Myocyte (in vitro differentiated cells): ENCODE results near the gene PFKFB4. TPM values are rescaled to one million over a fixed set of nuclear protein-coding genes. Genes with fewer than 3 reads are reported as not detected.
"Not testable (repeated sequence)": the region's sequence is repeated elsewhere in the genome, so short reads cannot be mapped to it uniquely, and the experiment has no call there.

ENCODE experiments used
- DNase-seq: peaks from one replicate; pipeline ENCODE4 v3.0.0-alpha.2; 2012; ENCODE audit warnings: low read depth
- total RNA-seq: library from RNA; depleted of rRNA; stranded (reverse); fragments of >200 nt; gene quantifications from 2 replicates; pipeline ENCODE4 v1.2.3, GENCODE V29; 2014

Gene PFKFB4
- total RNA-seq, 1 donor from 2014 or later = 8.1 TPM

- no peak for DNase-seq
These were observed 54.5 kb downstream of the PFKFB4 start for GRCh38 chr3:48502121-48502520.

GRCh38 chr3:48501196-48501595 lies 55.4 kb downstream of the PFKFB4 start:
- DNase-seq = no peak

GRCh38 chr3:48500656-48501055 lies 55.9 kb downstream of the PFKFB4 start:
- no peak for DNase-seq

GRCh38 chr3:48493203-48493501 lies 63.5 kb downstream of the PFKFB4 start:
- no peak for DNase-seq

GRCh38 chr3:48492461-48493202 lies 64.0 kb downstream of the PFKFB4 start:
- DNase-seq = no peak

- no peak for DNase-seq
These were observed 69.7 kb downstream of the PFKFB4 start for GRCh38 chr3:48486952-48487351.

- not testable (repeated sequence) for DNase-seq
These were observed 73.8 kb downstream of the PFKFB4 start for GRCh38 chr3:48482822-48483221.

GRCh38 chr3:48480891-48481290 lies 75.7 kb downstream of the PFKFB4 start:
- DNase-seq = not testable (repeated sequence)

- peak; percentile 30 for DNase-seq
These were observed 77.7 kb downstream of the PFKFB4 start for GRCh38 chr3:48478626-48479555.

GRCh38 chr3:48477959-48478520 lies 78.6 kb downstream of the PFKFB4 start:
- DNase-seq = no peak

GRCh38 chr3:48476426-48477053 lies 80.1 kb downstream of the PFKFB4 start:
- no peak for DNase-seq

GRCh38 chr3:48475188-48475587 lies 81.4 kb downstream of the PFKFB4 start:
- DNase-seq = no peak

GRCh38 chr3:48474619-48475018 lies 82.0 kb downstream of the PFKFB4 start:
- no peak for DNase-seq

GRCh38 chr3:48474031-48474430 lies 82.6 kb downstream of the PFKFB4 start:
- not testable (repeated sequence) for DNase-seq

GRCh38 chr3:48473617-48473952 lies 83.0 kb downstream of the PFKFB4 start:
- DNase-seq = no peak

- peak; percentile 89 for DNase-seq
These were observed 83.5 kb downstream of the PFKFB4 start for GRCh38 chr3:48472923-48473616.

- DNase-seq = no peak
These were observed 84.0 kb downstream of the PFKFB4 start for GRCh38 chr3:48472673-48472922.

- DNase-seq = no peak
These were observed 86.3 kb downstream of the PFKFB4 start for GRCh38 chr3:48470286-48470685.

GRCh38 chr3:48469046-48469915 lies 87.3 kb downstream of the PFKFB4 start:
- no peak for DNase-seq

GRCh38 chr3:48468329-48468731 lies 88.3 kb downstream of the PFKFB4 start:
- no peak for DNase-seq
